Mucosa of stomach (tissue), 1 donor: ENCODE data around the gene PSPC1.
"Not testable (repeated sequence)": the region's sequence is repeated elsewhere in the genome, so short reads cannot be mapped to it uniquely, and the experiment has no call there.

Source experiments
- H3K27me3 ChIP-seq: one replicate; pipeline ENCODE4 v1.7.0; 2013; ENCODE audit warnings: mild to moderate bottlenecking, low read length; ENCODE audit not compliant: control insufficient read depth, insufficient read depth
- H3K36me3 ChIP-seq: one replicate; pipeline ENCODE4 v1.7.0; 2013; ENCODE audit warnings: low read length; ENCODE audit not compliant: control insufficient read depth, insufficient read depth
- H3K4me1 ChIP-seq: one replicate; pipeline ENCODE4 v1.7.0; 2013; ENCODE audit warnings: mild to moderate bottlenecking, low read length; ENCODE audit not compliant: control insufficient read depth, insufficient read depth
- H3K4me3 ChIP-seq: one replicate; pipeline ENCODE4 v1.7.0; 2013; ENCODE audit warnings: low read length
- H3K9ac ChIP-seq: one replicate; pipeline ENCODE4 v1.7.0; 2013; ENCODE audit warnings: mild to moderate bottlenecking, low read length, moderate library complexity
- H3K9me3 ChIP-seq: one replicate; pipeline ENCODE4 v1.7.0; 2013; ENCODE audit warnings: mild to moderate bottlenecking, low read length, moderate library complexity; ENCODE audit not compliant: control insufficient read depth
- donor health status: Pancreatic carcinoma.

PSPC1 gene

DNA sequence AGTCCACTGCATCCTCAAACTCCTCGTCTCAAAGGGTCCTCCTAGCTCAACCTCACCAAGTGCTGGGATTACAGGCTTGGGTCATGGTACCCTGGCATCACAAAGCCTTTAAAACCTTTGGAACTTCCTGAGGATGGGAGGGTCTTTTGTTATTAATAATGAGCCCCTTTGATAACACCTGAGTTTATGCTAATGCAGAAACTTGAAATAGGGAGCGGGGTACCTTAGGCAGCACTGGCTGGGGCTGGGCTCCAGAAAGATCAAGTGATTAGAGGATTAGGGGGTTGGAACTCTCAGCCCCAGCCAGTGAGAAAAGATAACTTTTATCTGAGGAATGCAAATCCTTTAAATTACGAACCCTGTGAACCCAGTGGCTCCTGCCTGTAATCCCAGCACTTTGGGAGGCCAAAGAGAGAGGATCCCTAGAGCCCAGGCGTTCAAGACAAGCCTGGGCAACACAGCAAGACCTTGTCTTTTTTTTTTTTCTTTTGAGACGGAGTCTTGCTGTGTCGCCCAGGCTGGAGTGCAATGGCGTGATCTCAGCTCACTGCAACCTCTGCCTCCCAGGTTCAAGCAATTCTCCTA lies 9.3 kb upstream of the PSPC1 start:
- Histone ChIP-seq H3K9ac (no peak overlapping the region), H3K36me3 (no peaks in the 10 kb centered on the region), H3K9me3 (no peaks in the 10 kb centered on the region), H3K27me3 (no peaks in the 10 kb centered on the region), H3K4me1 (no peaks in the 10 kb centered on the region), H3K4me3 (no peak overlapping the region)

DNA sequence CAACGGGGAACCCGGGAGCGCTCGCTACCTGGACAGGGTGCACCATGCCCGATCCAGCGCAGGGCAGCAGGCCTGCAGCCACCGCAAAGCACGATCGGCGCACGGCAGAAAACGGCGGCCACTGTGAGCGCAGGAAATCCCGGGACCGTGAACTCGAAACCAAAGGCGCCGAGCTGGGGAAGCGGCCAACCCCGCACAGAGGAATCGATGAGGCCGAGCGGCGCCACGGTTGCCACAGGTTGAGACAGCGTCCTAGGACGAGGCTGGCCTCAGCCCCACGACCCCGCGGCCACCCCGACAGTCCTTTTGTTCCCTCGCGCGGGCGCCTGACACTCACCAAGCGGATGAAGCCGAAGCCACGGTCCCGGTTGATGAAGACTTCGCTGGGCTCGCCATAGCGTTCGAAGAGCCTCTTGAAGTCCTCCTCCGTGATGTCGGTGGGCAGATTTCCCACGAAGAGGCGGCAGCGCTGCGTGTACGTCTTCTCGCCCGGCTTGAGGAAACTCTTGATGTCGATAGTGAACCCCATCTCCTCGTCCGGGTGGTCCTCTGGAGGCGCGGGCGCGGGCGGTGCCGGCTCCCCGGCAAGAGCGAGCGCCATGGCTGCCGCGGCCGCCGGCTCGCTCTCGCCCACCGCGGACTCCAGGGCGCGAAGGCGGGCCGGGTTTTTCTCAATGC lies 557 bp downstream of the PSPC1 start:
- Histone ChIP-seq H3K4me1 (no peaks in the 10 kb centered on the region), H3K9me3 (no peaks in the 10 kb centered on the region), H3K4me3 (peak overlapping the region; percentile 91), H3K36me3 (no peaks in the 10 kb centered on the region), H3K9ac (peak overlapping the region; percentile 98), H3K27me3 (no peaks in the 10 kb centered on the region)

DNA sequence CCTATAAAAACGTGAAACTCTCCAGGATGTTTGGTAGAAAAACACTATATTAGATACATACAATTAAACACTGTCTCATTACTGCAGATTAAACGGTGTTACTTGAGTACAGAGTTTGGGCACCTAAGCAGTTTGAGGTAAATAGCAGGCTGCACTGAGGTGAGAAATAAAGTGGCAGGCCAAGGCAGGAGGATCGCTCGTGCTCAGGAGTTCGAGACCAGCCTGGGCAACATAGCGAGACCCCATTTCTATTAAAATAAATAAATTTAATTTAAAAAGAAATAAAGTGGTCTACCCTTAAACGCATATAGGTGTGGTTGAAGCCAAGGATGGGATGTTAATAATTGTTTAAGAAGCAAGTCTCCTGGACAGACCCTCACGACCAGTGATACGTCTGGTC lies 1.2 kb downstream of the PSPC1 start:
- no peaks in the 10 kb centered on the region for H3K27me3 ChIP-seq
- H3K9ac ChIP-seq, result peak overlapping the region; percentile 98
- no peaks in the 10 kb centered on the region for H3K9me3 ChIP-seq

DNA sequence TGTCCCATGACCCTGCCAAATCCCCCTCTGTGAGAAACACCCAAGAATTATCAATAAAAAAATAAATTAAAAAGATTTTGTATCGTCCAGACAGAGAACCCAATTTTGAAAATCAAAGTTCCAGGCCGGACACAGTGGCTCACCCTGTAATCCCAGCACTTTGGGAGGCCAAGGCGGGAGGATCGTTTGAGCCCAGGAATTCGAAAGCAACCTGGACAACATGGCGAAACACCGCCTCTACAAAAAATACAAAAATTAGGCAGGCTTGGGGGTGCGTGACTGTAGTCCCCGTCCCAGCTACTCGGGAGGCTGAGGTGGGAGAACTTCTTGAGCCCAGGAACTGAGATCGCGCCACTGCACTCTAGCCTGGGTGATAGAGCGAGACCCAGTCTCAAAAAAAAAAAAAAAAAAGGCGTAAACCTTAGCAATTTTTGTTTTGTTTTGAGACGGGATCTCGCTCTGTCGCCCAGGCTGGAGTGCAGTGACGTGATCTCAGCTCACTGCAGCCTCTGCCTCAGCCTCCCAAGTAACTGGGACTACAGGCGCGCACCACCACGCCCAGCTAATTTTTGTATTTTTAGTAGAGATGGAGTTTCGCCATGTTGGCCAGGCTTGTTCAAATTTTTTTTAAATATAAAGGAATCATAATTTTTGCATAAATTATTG lies 1.9 kb downstream of the PSPC1 start:
- not testable (repeated sequence) for H3K4me1 ChIP-seq, H3K4me3 ChIP-seq, H3K36me3 ChIP-seq, H3K9ac ChIP-seq, H3K9me3 ChIP-seq, H3K27me3 ChIP-seq

More for the DNA sequence above, 1.2 kb downstream of the PSPC1 start:
- Histone ChIP-seq H3K4me1 (no peaks in the 10 kb centered on the region), H3K36me3 (no peaks in the 10 kb centered on the region), H3K4me3 (peak overlapping the region; percentile 91)

DNA sequence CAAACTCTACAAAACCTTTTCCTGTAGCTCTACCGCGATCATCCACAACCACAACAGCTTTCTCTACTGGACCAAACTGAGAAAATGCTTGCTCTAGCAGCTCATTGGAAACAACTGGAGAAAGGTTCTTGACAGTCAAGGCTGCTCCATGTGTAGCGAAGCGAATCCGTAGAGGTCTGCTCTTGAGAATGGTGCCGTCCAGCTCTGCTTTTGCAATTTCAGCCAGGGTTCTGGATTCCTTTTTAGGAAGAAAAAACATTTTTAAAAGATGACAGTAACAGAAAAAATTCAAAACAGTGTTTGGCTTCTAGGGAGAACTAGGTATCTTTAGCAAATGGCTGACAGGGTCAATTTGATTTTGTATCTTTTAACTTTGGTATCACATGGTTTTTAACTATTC lies 10.4 kb downstream of the PSPC1 start:
- Histone ChIP-seq H3K9ac (no peak overlapping the region), H3K27me3 (no peaks in the 10 kb centered on the region), H3K36me3 (no peaks in the 10 kb centered on the region), H3K9me3 (no peaks in the 10 kb centered on the region), H3K4me1 (no peaks in the 10 kb centered on the region), H3K4me3 (no peak overlapping the region)

DNA sequence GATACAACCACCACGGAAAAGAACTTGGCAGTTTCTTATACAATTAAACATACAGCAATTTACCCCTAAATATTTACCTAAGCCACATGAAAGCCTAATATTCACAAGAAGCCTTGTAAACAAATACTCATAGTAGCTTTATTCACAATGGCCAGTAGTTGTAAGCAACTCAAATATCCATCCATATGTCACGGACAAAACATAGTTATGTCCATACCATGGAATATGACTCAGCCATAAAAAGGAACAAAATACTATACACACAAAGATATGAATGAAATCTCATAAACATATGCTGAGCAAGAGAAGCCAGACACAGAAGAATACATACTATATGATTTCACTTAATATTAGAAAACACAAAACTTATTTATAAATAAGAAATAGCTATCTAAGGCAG lies 12.9 kb downstream of the PSPC1 start:
- no peaks in the 10 kb centered on the region for H3K4me1 ChIP-seq
- no peaks in the 10 kb centered on the region for H3K36me3 ChIP-seq
- no peak overlapping the region for H3K9ac ChIP-seq

DNA sequence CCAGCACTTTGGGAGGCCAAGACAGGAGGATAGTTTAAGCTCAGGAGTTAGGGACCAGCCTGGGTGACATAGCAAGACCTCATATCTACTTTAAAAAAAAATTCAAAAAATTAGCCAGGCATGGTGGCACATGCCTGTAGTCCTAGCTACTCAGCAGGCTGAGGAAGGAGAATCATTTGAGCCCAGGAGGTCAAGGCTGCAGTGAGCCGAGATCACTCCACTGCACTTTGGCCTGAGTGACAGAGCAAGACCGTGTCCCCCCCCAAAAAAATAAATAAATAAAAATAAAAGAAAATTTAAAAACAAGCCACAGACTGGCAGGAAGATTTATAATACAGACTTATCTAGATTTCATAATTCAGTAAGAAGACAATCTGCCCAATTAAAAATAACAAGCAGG lies 14.8 kb downstream of the PSPC1 start:
- H3K9me3 ChIP-seq, result no peaks in the 10 kb centered on the region
- no peaks in the 10 kb centered on the region for H3K36me3 ChIP-seq
- H3K9ac ChIP-seq, result no peak overlapping the region
- no peaks in the 10 kb centered on the region for H3K27me3 ChIP-seq
- no peaks in the 10 kb centered on the region for H3K4me1 ChIP-seq
- H3K4me3 ChIP-seq, result no peak overlapping the region

More for the DNA sequence above, 12.9 kb downstream of the PSPC1 start:
- Histone ChIP-seq H3K4me3 (no peak overlapping the region), H3K27me3 (no peaks in the 10 kb centered on the region), H3K9me3 (no peaks in the 10 kb centered on the region)

DNA sequence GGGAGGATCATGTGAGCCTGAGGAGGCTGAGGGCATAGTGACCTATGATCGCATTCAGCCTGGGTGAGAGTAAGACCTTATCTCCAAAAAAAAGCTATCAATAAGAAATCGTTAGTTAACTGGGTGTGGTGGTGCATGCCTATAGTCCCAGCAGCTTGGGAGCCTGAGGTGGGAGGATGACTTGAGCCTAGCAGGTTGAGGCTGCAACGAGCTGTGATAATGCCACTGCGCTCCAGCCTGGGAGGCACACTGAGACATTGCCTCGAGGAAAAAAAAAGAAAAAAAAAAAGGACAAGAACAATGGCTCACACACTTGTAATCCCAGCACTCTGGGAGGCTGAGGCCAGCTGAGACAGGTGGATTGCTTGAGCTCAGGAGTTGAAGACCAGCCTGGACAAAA lies 16.2 kb downstream of the PSPC1 start:
- Histone ChIP-seq H3K36me3 (no peaks in the 10 kb centered on the region), H3K27me3 (no peaks in the 10 kb centered on the region), H3K4me3 (no peak overlapping the region), H3K4me1 (no peaks in the 10 kb centered on the region), H3K9ac (no peak overlapping the region), H3K9me3 (no peaks in the 10 kb centered on the region)

DNA sequence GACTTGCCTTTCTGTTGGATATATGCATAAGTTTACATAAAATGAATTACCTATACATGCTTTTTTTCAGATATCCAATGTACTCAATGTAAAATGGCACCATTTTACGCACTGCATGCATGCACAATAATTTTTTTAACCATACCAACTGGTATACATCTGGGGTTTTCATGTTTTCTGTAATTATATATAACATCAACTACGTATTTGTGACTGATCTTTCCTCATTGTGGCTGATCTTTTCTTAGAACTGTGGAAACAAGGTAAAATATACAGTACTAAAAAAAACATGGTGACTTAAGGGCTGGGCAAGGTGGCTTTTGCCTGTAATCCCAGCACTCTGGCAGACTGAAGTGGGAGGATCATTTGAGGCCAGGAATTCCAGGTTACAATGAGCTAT lies 18.5 kb downstream of the PSPC1 start:
- Histone ChIP-seq H3K4me1 (no peaks in the 10 kb centered on the region), H3K36me3 (no peaks in the 10 kb centered on the region), H3K27me3 (no peaks in the 10 kb centered on the region)

DNA sequence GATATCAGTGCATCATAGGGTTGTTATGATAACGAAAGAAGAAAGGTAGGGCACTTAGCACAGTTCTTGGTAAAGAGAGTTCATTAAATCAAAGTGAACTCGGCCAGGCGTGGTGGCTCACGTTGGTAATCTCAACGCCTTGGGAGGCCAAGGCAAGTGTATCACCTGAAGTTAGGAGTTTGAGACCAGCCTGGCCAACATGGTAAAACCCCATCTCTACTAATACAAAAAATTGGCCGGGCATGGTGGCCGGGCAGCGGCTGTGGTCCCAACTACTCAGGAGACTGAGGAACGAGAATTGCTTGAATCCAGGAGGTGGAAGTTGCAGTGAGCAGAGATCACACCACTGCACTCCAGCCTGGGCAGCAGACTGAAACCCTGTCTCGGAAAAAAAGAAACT lies 19.1 kb downstream of the PSPC1 start:
- Histone ChIP-seq H3K9me3 (no peaks in the 10 kb centered on the region), H3K4me3 (no peak overlapping the region), H3K27me3 (no peaks in the 10 kb centered on the region), H3K4me1 (no peaks in the 10 kb centered on the region), H3K9ac (no peak overlapping the region), H3K36me3 (no peaks in the 10 kb centered on the region)

More for the DNA sequence above, 18.5 kb downstream of the PSPC1 start:
- Histone ChIP-seq H3K4me3 (no peak overlapping the region), H3K9ac (no peak overlapping the region), H3K9me3 (no peaks in the 10 kb centered on the region)

DNA sequence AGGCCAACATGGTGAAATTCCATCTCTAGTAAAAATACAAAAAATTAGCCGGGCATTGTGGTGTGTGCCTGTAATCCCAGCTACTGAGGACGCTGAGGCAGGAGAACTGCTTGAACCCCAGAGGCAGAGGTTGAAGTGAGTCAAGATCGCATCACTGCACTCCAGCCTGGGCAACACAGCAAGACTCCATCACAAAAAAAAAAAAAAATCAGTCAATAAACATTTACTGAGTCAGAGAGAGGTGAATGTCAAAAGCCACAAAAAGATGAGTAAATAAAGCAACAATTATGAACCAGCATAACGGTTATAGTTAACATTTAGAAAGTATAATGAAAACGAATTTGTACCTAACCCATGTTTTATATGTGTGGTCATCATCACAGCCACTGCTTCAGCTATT lies 23.1 kb downstream of the PSPC1 start:
- no peaks in the 10 kb centered on the region for H3K27me3 ChIP-seq

DNA sequence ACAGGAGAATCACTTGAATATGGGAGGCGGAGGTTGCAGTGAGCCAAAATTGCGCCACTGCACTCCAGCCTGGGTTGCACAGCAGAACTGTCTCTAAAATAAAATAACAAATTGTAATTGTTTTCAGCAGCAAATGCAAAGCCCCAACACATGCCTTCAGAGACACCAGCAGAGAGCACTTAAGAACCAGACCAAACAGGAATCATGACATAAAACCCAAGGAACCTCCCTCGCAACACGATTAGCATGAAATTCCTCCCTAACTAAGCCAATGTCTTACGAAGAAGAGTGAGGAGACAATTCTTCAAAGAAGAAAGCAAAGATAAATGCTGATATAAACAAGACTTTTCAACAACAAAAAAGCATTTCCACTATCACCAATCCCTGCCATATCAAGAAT lies 40.1 kb downstream of the PSPC1 start:
- no peak overlapping the region for H3K4me3 ChIP-seq
- H3K9me3 ChIP-seq, result no peaks in the 10 kb centered on the region
- no peak overlapping the region for H3K9ac ChIP-seq
- no peaks in the 10 kb centered on the region for H3K27me3 ChIP-seq
- no peaks in the 10 kb centered on the region for H3K4me1 ChIP-seq
- H3K36me3 ChIP-seq, result no peaks in the 10 kb centered on the region

More for the DNA sequence above, 23.1 kb downstream of the PSPC1 start:
- Histone ChIP-seq H3K4me3 (no peak overlapping the region), H3K9ac (no peak overlapping the region), H3K9me3 (no peaks in the 10 kb centered on the region), H3K4me1 (no peaks in the 10 kb centered on the region), H3K36me3 (no peaks in the 10 kb centered on the region)
